NCI-H1105 treated with DMSO at 0.1 percent for 48 hours (cell line): Measurements from ENCODE around the gene TESMIN.

Experiments used
- DNase-seq: peaks from one replicate; lab custom pipeline; 2025; lab: John Stamatoyannopoulos, UW

TESMIN gene

DNA sequence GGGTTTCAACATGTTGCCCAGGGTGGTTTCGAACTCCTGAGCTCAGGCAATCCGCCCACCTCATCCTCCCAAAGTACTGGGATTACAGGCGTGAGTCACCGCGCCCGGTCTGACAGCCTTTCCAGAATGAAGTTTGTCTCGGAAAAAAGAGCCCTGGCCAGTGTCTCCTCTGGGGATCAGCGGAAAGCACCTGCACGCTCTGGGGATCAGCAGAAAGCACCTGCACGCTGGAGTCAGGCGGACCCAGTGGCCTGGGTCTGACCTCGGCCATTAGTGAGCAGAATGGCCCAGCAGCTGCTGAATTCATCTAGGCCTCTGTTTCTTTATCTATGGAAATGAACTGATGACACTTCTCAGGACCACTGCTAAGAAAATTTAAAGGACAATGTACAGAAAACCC lies 10.5 kb upstream of the TESMIN start:
- no peak for DNase-seq

DNA sequence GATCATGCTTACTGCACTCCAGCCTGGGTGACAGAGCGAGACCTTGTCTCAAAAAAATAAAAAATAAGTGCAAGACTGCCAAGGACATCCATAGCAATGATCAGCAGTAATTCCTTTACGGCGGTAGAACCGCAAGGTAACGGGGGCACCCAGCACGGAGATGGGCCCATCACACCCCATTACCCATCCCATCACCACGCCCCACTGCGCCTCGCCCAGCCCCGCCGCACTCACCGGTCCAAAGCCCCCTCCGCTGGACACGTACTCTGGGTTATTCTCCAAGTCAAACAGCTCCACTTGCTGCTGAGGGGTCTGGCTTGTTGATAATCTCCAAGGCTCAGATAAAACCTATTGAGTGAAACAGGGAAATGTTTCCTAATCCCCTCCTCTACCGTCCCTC lies 8.7 kb upstream of the TESMIN start:
- no peak for DNase-seq

DNA sequence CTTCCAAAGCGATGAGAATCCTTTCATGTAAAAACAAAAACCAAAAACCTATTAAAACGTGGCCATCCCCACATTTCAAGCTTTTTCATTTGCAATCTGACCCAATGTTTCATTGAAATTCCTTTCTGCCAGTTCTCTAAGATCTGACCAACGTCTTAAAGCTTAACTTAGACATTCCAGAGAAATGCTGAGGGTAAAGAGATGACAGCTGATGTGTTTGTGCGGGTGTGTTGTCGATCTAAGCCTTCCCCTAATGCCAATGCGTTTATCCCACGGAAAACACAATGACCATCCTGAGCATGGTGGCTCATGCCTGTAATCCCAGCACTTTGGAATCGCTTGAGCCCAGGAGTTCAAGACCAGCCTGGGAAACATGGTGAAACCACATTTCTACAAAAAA lies 6.4 kb upstream of the TESMIN start:
- no peak for DNase-seq

DNA sequence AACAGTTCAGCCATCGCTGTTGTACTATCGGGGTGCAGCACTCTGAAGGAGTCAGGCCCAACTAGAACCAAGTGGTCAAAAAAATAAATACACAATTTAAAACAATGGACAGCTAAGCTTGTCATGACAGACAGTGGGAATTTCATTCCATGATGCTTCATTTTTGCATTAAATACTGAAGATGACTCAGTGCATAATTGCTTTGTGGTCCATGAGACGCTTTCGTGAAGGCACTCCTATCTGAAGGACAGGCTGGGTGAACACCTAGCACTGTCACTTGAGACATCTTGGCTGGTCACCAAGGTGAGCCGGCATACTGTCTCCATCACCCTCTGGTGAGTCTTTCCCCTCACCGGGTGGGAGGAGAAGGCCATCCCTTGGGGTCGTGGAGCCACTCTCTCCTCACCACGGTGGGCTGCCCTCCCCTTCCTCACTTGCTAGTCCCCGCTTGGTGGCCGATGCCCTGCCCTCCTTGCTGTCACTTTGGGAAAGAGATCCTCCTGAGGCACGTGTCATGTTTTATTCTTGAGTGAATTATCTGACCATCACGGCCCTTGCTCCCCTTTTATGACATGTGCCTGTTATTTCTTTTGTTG lies 4.9 kb upstream of the TESMIN start:
- no peak for DNase-seq

DNA sequence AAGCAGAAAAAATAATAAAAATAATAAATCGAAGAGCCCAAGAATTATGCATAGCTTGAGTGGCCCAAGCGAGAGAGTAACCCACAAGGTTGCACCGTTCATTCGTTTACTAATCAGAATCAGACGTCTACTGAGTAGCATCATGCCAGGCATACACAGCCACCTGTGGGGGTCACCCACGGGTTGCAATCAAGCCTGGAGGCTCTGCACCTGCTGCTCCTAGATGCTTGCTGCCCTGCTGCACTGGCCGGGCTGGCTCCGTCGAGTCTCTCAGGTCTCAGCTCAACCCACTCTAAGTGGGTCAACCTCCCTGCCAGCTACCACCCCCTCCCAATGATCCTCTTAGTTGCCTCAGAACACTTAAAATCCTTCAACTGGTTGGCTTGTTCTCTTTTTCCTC lies 2.0 kb upstream of the TESMIN start:
- no peak for DNase-seq

DNA sequence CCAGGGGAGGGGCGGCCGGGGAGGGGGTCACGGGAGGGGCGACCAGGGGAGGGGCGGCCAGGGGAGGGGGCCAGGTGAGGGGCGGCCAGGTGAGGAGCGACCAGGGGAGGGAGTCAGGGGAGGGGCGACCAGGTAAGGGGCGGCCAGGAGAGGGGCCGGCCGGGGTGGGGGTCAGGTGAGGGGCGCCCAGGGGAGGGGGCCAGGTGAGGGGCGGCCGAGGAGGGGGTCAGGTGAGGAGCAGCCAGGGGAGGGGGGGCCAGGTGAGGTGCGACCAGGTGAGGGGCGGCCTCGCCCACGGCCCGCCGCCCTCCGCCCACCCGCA lies 355 bp downstream of the TESMIN start:
- DNase-seq = no peak

DNA sequence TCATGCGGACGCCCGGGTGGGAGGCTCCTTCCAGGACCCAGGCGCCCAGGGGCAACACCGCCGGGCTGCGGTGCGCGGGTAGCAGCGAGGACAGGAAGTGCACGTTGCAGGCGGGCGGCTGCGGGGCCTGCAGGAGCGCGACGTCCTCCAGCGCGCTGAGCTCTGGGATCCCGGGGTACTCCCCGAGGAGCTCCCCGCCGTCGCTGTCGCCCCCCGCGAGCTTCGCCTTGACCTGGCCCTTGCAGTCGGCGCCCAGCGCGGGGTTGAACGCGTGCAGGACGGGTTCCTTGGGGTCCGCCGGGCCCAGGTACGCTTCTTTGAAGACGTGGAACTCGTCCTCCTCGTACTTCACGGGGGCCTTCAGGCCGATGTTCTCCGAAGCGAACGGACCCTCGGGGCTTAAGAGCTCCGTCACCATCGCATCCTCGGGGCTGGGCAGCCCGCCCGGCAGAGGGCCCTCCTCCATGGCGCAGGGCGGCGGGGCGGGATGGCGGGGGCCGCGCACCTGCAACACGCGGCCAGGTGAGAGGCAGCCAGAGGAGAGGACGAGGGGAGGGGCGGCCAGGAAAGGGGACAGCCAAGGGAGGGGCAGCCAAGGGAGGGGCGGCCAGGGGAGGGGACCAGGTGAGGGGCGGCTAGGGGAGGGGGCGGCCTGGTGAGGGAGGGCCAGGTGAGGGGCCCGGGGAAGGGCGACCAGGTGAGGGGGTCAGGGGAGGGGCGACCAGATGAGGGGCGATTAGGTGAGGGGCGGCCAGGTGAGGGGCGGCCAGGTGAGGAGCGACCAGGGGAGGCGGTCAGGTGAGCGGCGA lies 921 bp downstream of the TESMIN start:
- no peak for DNase-seq

DNA sequence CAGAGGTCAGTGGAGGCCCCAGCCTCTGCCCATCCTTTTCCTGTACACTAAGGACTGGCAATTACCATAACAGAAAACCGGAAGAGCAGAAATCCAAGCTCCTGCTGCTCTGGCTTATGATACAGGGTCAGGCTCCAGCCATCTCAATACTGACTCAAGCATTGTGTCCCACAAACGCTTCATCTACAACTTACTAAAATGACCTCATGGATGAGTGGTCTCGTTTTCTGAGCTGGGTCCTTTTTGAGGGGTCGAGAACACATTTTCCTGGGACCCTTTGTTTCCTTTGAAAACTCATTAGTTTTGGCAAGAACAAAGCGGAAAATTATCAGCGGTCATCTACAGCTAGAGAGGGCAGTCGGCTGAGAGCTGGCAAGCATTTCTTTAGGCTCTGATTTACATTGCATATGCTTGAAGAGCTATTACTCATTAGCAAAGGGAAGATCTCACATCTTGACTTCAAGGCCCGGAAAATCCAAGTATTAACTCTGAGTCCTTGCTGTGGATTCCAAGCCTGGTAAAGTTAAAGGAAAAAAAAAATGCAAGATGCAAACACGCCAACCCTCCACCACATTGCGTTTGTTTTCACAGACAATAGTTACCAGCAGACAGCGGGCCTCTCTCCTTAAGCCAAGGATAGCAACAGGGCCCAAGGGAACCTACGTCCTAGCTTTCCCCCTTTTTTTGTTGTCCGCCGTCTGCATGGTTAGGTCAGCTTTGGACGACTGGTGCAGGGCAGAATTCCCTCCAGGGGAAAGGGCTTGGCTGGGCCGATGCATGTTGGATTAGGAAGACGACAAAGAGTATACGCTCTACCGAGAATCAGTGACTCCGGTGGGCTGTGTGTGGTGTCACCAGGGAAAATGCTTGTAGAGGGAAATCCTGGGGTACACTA lies 1.8 kb downstream of the TESMIN start:
- no peak for DNase-seq

DNA sequence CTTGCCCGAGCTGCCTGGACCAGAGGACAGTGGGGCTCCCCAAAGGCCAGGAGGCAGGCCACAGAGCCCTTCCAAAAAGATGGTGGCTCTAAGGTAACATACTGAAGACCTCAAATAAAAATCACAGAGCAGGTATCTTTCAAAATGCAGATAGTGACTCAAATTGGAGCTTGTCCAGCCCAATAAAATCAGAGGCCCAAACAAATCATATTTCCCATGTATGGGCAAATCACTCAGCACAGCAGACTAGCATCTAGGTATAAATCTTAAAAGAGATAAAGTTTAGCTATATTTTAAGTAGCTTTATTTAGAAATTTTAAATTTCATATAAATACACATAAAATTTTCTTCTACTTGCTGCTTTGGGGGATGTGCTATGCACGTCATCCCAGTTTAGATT lies 3.3 kb downstream of the TESMIN start:
- no peak for DNase-seq

DNA sequence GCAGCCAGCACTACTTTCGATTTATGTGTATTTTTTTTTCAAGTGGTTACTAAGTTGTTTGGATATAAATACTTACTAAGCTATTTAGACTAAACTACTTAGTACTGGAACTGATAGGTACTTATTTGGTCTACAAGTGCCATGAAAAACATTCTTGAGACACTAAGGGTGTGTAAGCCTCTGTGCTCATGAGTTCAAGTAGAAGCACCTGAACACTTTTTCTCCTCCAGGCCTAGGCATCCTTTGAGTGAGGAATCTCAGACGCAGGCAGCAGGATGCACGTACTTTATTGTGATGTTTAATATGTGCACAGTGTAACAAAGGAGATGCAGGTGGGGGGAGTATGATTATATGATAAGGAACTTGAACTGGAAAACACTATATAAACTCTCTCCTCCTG lies 7.8 kb downstream of the TESMIN start:
- DNase-seq = no peak

DNA sequence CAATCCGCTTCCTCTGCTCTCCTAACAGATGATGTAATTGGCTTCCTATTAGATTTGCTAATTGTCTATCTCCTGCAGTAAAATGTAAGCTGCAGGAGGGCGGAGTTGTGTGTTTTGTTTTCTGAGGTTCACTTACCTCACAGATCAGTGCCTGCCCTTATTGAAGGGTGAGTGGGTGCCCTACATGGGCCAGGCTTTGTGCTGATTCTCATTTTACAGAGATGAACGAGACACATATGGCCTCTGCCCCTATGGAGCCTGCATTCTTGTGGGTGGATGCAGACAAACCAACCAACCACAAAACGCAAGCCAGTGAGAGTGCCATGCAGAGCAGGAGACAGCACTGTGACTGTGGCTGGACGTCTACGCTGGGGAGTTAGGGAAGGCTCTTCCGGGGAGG lies 9.9 kb downstream of the TESMIN start:
- DNase-seq = no peak

DNA sequence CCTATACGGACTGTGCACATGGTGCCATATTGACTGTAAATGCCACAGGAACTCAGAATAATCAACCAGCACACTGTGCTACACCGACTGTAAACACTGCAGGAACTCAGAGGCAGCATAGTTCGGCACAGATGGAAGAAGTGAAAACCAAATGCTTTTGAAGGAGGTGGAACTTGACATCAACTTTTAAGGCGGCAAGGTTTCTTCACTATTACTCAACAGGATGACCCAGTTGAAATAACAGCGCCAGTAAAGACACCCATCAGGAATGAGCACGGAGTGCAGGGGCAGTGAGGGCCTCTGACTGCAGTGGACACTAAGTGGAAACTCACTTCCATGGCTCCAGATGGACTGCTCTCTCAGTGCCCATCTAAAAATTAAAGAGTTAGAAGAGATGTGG lies 15.7 kb downstream of the TESMIN start:
- DNase-seq = no peak

DNA sequence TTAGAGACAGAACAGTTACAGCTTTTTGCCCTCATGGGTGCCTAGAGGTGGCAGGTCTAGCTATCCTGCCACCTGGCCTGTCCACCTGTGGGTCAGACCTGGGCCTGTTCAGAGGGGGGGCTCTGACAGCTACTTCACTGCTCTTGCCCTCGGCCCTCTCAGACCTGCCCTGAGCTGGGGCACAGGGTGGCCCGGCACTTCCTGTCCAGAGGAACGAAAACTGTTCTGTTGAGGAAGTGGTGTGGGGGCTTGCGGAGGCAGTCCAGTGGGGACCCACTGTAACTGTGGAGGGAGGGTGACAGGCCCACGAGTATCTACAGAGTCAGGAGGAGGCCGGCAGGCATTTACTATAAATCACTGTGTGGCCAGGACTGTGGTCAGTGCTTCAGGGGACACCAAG lies 16.2 kb downstream of the TESMIN start:
- DNase-seq = no peak

DNA sequence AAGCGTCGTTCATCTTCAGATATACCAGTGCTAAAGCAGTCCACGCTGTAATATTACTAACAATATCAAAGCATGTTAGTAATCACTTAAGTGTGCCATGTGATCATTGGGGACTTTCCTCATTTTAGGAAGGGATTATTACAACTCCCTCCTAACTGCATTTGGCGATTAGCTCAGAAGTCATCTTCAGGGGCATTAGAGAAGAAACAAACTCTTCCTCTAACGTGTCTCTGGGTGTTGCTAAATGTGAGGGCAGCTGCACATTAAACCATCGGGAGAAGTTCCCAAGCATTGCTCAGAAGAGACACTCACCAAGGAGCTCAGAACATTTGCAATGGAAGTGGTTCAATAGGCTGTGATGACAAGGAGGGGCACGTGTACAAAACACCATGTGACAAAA lies 17.2 kb downstream of the TESMIN start:
- no peak for DNase-seq

DNA sequence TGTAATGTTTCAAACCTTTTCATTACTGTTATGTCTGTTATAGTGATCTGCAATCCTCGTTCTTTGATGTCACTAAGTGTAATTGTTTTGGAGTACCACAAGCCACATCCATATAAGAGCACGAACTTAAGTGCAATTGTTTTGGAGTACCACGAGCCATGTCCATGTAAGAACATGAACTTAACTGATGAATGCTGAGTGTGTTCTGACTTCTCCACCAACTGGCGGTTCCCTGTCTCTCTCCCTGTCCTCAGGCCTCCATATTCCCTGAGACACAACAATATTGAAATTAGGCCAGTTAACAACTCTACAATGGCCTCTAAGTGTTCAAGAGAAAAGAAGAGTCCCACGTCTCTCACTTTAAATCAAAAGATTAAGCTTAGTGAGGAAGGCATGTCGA lies 23.5 kb downstream of the TESMIN start:
- DNase-seq = no peak

DNA sequence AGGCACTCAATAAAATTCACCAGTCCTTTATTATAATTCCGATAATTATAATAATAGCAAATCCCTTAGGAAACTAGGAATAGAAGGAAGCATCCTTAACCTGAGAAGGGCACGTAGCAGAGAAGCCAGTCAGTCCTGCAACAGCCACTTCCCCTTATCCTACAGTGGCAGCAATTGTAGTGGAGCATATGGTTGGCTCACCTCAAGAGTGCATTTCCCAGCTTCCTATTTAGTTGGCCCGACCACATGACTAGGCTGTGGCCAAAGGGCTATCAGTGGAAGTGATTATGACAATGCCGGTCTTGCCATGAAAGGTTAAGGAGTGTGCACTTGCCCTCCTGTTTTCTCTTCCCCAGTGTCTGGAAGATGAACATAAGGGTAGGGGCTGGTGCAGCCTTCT lies 27.0 kb downstream of the TESMIN start:
- no peak for DNase-seq

DNA sequence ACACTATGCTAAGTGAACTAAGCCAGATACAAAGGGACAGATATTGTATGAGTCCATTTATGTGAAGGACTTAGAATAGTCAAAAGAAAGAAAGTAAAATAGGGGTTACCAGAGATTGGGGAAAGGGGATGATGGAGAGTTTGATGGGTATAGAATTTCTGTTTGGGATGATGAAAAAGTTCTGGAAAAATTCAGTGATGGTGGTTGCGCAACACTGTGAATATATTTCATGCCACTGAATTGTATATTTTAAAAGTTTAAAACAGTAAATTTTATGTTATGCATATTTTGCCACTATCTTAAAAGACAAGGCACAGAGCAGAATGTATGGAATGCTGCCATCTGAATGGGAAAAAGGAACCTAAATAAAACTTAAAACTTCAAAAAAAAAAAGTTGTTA lies 29.2 kb downstream of the TESMIN start:
- DNase-seq = no peak

DNA sequence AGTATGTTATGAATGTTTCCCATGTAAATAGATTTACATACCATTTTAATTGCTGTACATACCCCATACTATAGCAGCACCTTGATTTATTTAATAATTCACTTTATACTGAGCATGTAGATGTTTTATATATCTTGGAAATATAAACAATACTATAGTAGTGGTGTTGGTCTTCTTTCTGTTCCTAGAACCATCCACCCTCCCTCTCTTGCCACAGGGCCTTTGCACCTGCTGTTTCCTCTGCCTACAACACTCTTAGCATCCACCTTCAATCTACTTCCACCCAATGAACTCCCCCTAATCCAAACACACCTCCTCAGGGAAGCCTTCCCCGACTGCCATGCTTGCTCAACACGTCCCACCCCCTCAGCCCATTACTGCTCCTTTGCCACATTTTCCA lies 30.2 kb downstream of the TESMIN start:
- DNase-seq = no peak

DNA sequence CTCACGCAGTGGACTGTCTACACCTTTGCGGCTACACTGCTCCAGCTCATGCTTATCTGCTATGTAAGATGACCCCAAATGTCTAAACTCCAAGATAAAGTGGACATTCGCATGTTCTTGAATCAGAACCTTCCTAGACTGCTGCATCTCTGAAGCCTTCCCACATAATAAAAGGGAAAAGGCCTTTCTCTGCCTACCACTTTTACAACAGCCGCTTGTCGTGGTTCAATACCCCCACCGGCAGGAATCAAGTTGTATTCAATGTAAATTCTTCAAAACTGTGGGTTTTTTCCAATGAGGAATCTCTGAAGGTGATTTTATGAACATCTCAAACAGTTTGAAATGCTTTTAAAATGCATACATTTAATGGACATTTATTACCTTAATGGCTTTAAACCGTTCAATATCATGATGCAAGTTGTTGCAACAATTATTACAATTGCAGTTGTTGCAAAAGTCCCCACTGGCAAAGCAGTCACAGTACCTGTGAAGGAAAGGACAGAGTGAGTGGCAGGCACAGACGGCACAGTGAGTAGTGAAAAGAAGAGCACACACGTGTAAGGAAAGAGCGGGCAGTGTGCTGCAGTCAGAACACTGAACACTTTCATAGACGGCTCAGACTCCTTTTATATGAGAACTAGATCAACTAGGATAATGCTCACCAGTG lies 35.7 kb downstream of the TESMIN start:
- DNase-seq = no peak

DNA sequence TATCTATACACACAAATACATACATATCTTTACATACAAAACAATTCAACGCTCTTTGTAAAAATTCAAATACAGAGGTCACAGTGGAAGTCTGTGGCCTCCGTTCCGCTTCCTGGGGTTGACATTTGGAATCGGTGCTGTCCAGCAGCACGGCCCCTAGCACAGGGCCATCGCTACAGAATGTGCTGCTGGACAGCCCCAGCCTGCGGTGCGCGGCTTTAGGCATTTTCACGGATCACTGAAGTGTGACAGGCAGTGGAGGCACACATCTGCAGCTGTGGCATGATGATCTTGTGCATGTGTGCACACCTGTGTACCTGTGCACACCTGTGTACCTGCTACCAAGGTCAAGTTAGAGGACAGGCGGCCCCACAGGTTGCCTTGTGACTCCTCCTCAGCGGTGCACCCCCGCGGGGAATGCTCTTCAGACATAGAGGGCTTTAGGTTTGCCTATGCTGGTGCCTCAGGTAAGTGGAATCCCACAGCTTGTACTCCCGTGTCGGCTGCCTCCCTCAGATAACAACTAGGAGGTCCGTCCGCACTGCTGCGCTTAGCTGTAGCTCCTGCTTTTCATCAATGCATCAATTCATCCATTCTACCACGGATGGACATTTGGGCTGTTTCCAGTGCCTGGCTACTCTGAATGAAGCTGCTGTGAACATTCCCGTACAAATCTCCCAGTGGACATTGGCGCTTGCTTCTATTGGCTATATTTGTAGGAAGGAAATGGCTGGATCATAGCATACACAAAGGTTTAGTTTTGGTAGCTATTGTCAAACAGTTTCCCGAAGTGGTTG lies 37.1 kb downstream of the TESMIN start:
- no peak for DNase-seq

DNA sequence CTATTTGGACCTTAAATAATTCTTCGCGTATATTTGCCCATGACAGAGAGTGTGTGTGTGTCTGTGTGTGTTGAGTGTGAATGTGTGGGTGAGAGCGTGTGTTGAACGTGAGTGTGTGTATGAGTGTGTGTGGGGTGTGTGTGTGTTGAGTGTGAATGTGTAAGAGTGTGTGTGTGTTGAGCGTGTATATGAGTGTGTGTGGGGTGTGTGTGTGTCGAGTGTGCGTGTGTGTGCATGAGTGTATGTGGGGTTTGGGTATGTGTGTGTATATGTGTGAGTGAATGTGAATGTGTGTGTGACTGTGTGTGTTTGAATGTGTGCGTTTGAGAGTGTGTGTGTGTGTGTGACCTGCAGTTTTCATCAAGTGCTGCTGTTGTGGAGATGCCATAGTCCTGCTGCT lies 40.2 kb downstream of the TESMIN start:
- no peak for DNase-seq

DNA sequence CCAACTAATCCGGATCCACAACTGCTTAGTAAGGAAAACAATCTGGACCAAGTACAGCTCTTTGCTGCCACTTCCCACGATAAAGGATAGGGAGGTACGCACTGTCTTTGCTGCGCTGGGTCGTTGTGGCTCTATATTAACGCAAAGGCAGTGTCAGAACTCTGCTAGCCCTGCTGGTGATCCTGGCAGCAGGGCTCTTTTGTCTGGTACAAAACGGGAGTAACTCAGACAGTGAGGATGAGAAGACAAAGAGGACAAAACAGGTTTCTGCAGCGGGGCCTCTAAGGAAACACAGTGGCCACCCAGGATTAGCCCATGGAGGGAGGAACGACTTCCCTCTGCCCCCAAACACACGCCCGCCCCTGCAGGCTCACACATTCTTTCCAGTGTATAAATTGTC lies 40.9 kb downstream of the TESMIN start:
- DNase-seq = no peak
